NCI-H748 (cell line): ENCODE measurements around the gene CCDC183.
"Not testable (repeated sequence)": the region's sequence is repeated elsewhere in the genome, so short reads cannot be mapped to it uniquely, and the experiment has no call there.

Source experiments
- DNase-seq: peaks from one replicate; lab custom pipeline; 2025; ENCODE audit not compliant: unreplicated experiment; lab: John Stamatoyannopoulos, UW

Gene CCDC183

GRCh38 chr9:136796238-136796774, at the start of gene CCDC183:
Gene CCDC183 (plus strand): TSS chr9:136796338. CDS start chr9:136796398, 60 bp downstream.
- DNase-seq, result no peak

GRCh38 chr9:136746621-136747020, 49.5 kb upstream of the CCDC183 start:
- no peak for DNase-seq

- no peak for DNase-seq
These were observed 48.7 kb upstream of the CCDC183 start for GRCh38 chr9:136747161-136748060.

- no peak for DNase-seq
These were observed 47.9 kb upstream of the CCDC183 start, which contains the start of gene LCN6 for GRCh38 chr9:136748201-136748600. Gene LCN6 (minus strand): TSS chr9:136748525. CDS start chr9:136748483, 42 bp downstream.

GRCh38 chr9:136748666-136749611, 47.2 kb upstream of the CCDC183 start:
- no peak for DNase-seq

- DNase-seq, result no peak
These were observed 45.6 kb upstream of the CCDC183 start for GRCh38 chr9:136750526-136750925.

GRCh38 chr9:136751244-136751643, 44.9 kb upstream of the CCDC183 start:
- DNase-seq, result no peak

GRCh38 chr9:136751814-136752213, 44.3 kb upstream of the CCDC183 start:
- DNase-seq, result no peak

GRCh38 chr9:136753371-136754058, 42.6 kb upstream of the CCDC183 start:
- no peak for DNase-seq

GRCh38 chr9:136754059-136754572, 42.0 kb upstream of the CCDC183 start:
- peak; percentile 36 for DNase-seq

GRCh38 chr9:136754626-136755301, 41.4 kb upstream of the CCDC183 start:
- no peak for DNase-seq

- DNase-seq, result not testable (repeated sequence)
These were observed 40.6 kb upstream of the CCDC183 start for GRCh38 chr9:136755302-136756133.

- no peak for DNase-seq
These were observed 40.1 kb upstream of the CCDC183 start for GRCh38 chr9:136756134-136756438.

- no peak for DNase-seq
These were observed 39.3 kb upstream of the CCDC183 start for GRCh38 chr9:136756836-136757235.

- DNase-seq, result no peak
These were observed 38.8 kb upstream of the CCDC183 start for GRCh38 chr9:136757328-136757727.

GRCh38 chr9:136757751-136758140, 38.4 kb upstream of the CCDC183 start:
- DNase-seq, result no peak

GRCh38 chr9:136759001-136759400, 37.1 kb upstream of the CCDC183 start:
- DNase-seq, result no peak

- no peak for DNase-seq
These were observed 36.5 kb upstream of the CCDC183 start for GRCh38 chr9:136759436-136760325.
